B cell (primary cell): ENCODE measurements around the gene VPS26C. TPM values are rescaled to one million over a fixed set of nuclear protein-coding genes. Genes with fewer than 3 reads are reported as not detected.
A peak's percentile ranks its signal among the peaks of the same experiment; 100 is the strongest.

Experiments used
- ATAC-seq: fragments of 200-7000 bp; cut with Tn5 transposase; one replicate; pipeline ENCODE4 v1.10.0; 2021; ENCODE audit warnings: low read depth, mild to moderate bottlenecking, moderate number of reproducible peaks, moderate library complexity
- CTCF ChIA-PET: fragments of 350-600 bp; sonication (Branson Sonifier 250); formaldehyde crosslinking; loops from one replicate; lab custom pipeline; 2021; ENCODE audit warnings: antibody characterized with exemption, inconsistent platforms; lab: Charles Lee
- POLR2A ChIA-PET: fragments of 350-600 bp; sonication (Branson Sonifier 250); formaldehyde crosslinking; loops from one replicate; lab custom pipeline; 2021; ENCODE audit warnings: antibody characterized with exemption; lab: Charles Lee
- DNase-seq: peaks from one replicate; pipeline ENCODE4 v3.0.0; 2013
- H2AFZ ChIP-seq: 2 replicates; pipeline ENCODE4 v1.6.1; 2012; ENCODE audit warnings: mild to moderate bottlenecking, low read depth, low read length; ENCODE audit not compliant: insufficient read depth, poor library complexity, severe bottlenecking
- H3K27ac ChIP-seq, 2 donors: 1 replicate in 1 of 2; 2 replicates in 1 of 2; pipeline ENCODE4 v1.5.1; 2012 to 2013; ENCODE audit warnings: low read length in 2 of 2, mild to moderate bottlenecking in 2 of 2, moderate library complexity in 1 of 2
- H3K27me3 ChIP-seq, 4 experiments: fragments of 200-600 bp in 1 of 4; sonication (generic) in 1 of 4; replicated peaks in 1 of 4; 1 replicate in 2 of 4; 2 replicates in 2 of 4; pipeline versions ENCODE4 v1.6.1 to v1.7.0; 2013 to 2016; ENCODE audit warnings: low read length in 3 of 4, mild to moderate bottlenecking in 2 of 4, mixed read lengths in 1 of 4, moderate library complexity in 1 of 4; ENCODE audit not compliant: insufficient read depth in 4 of 4, control insufficient read depth in 3 of 4; ENCODE audit errors: control extremely low read depth in 1 of 4
- H3K36me3 ChIP-seq, 2 experiments: replicated peaks in 1 of 2; 1 replicate in 1 of 2; 2 replicates in 1 of 2; pipeline versions ENCODE4 v1.6.1 to v1.7.1; 2013; ENCODE audit warnings: low read length in 1 of 2; ENCODE audit not compliant: insufficient read depth in 2 of 2, control insufficient read depth in 1 of 2; ENCODE audit errors: control extremely low read depth in 1 of 2, extremely low read depth in 1 of 2
- H3K4me1 ChIP-seq, 2 donors: fragments of 200-600 bp in 1 of 2; sonication (generic) in 1 of 2; 1 replicate in 1 of 2; 2 replicates in 1 of 2; pipeline versions ENCODE4 v1.5.1 to v1.6.1; 2013 to 2017; ENCODE audit warnings: low read length in 2 of 2; ENCODE audit not compliant: control insufficient read depth in 2 of 2, insufficient read depth in 2 of 2
- H3K4me2 ChIP-seq: replicated peaks from 2 replicates; pipeline ENCODE3; 2012; ENCODE audit warnings: mild to moderate bottlenecking, low read depth, low read length; ENCODE audit not compliant: poor library complexity, severe bottlenecking
- H3K4me3 ChIP-seq, 5 experiments: fragments of 200-600 bp in 1 of 5; sonication (generic) in 1 of 5; 1 replicate in 3 of 5; 2 replicates in 2 of 5; pipeline versions ENCODE4 v1.5.1 to v1.7.0; 2011 to 2016; ENCODE audit warnings: low read length in 4 of 5, mild to moderate bottlenecking in 4 of 5, low read depth in 2 of 5, control low read depth in 1 of 5, moderate library complexity in 1 of 5; ENCODE audit not compliant: insufficient read depth in 1 of 5; ENCODE audit errors: control extremely low read depth in 1 of 5, extremely low read depth in 1 of 5
- H3K79me2 ChIP-seq: fragments of 200-600 bp; sonication (generic); one replicate; pipeline ENCODE4 v1.6.0; 2016; ENCODE audit warnings: low read length; ENCODE audit not compliant: control insufficient read depth, insufficient read depth
- H3K9ac ChIP-seq: fragments of 200-600 bp; sonication (generic); 2 replicates; pipeline ENCODE4 v1.6.1; 2017; ENCODE audit warnings: mild to moderate bottlenecking, low read length, moderate library complexity
- H3K9me3 ChIP-seq, 3 donors: one replicate each; pipeline versions ENCODE4 v1.6.1 to v1.7.1; 2013; ENCODE audit warnings: low read length in 2 of 3; ENCODE audit not compliant: control insufficient read depth in 2 of 3, insufficient read depth in 1 of 3; ENCODE audit errors: control extremely low read depth in 1 of 3
- H4K20me1 ChIP-seq: 2 replicates; pipeline ENCODE4 v1.6.0; 2012; ENCODE audit warnings: mild to moderate bottlenecking, low read length; ENCODE audit not compliant: insufficient read depth, control insufficient read depth, poor library complexity, severe bottlenecking
- H3K27ac Mint-ChIP-seq: one replicate; pipeline ENCODE4 v1.8.0; 2021; ENCODE audit warnings: mixed read lengths
- H3K27me3 Mint-ChIP-seq: one replicate; pipeline ENCODE4 v1.8.0; 2021; ENCODE audit warnings: mixed read lengths
- H3K4me1 Mint-ChIP-seq: one replicate; pipeline ENCODE4 v1.8.0; 2021; ENCODE audit warnings: mixed read lengths
- H3K4me3 Mint-ChIP-seq: one replicate; pipeline ENCODE4 v1.8.0; 2021; ENCODE audit warnings: mixed read lengths
- H3K9me3 Mint-ChIP-seq: one replicate; pipeline ENCODE4 v1.8.0; 2022; ENCODE audit warnings: mixed read lengths; ENCODE audit not compliant: insufficient read depth
- EZH2 ChIP-seq: IDR thresholded peaks from 2 replicates; pipeline ENCODE4 v1.6.1; 2012; ENCODE audit warnings: borderline replicate concordance, low read depth, mild to moderate bottlenecking, moderate library complexity, low read length; ENCODE audit not compliant: insufficient read depth, poor library complexity, severe bottlenecking
- WGBS: methylation state at CpG from one replicate; pipeline ENCODE4 v1.1.5; 2013; ENCODE audit warnings: missing lambda C conversion rate; ENCODE audit not compliant: insufficient coverage; 5-methylcytosine and 5-hydroxymethylcytosine counted together
- intact Hi-C: fragments of 100-400 bp; cut with micrococcal nuclease; formaldehyde crosslinking; loops from one replicate; pipeline ENCODE4 v1.10.0; 2022
- polyA plus RNA-seq: library from polyadenylated mRNA; depleted of rRNA; stranded (reverse); fragments of >200 nt; gene quantifications from 2 replicates; pipeline ENCODE4 v1.2.3, GENCODE V29; 2012
- total RNA-seq, 2 donors: library from RNA; stranded (reverse); fragments of 120-200 nt in 1 of 2; gene quantifications; 1 replicate in 1 of 2; 2 replicates in 1 of 2; pipeline versions ENCODE4 v1.2.3 to v1.2.4, GENCODE V29; 2013 to 2022
- TF ChIP-seq, protein P1 (sequence below): fragments of 200-600 bp; IDR thresholded peaks from one replicate; pipeline ENCODE4 v1.8.0; 2022; ENCODE audit warnings: antibody characterized with exemption, mild to moderate bottlenecking

VPS26C gene
- total and polyA plus RNA-seq, 2 donors (not counting 1 experiment from before 2014, with no cell fraction given) = 34.3 to 58.6 TPM

DNA sequence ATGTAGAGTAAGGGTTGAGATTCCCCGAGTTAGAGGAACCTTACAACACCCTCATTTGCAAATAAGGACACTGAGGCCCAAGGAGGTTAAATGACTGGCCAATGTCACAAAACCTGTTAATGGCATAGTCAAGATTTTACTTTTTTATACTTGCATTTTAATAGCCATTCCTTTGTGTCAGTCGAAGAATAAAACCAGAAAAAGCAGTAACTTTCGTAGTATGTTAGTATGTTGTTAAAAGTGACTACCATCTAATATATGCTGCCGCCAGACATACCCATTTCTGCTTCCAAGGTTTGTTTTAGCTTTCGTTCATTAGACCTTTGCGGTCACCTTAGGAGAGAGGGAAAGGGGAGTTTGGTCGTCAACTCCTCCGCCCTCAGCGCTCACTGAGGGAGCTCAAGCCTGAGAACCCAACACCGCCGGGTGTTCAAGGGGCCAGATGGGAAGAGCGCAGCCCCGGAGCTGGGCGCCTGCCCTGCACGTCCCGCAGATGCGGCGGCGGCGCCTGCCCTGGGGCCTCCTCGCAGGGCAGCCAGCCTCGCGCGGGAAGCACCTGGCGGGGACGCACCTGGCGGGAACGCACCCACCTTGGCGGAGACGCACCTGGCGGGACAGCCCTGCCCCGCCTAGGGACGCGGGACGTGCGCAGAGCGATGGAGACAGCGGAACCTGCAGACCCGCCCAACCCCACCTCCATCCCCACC lies 466 bp downstream of the VPS26C start:
- H3K9me3 Mint-ChIP-seq = no peaks in the 10 kb centered on the region
- peaks cover 0 to 6% of the 10 kb centered on the region in 2 experiments for H3K36me3 ChIP-seq
- ATAC-seq (peak; percentile 10), DNase-seq (no peak)
- peak overlapping the region; percentile 65 for H2AFZ ChIP-seq
- H3K79me2 ChIP-seq = peaks cover 53% of the 10 kb centered on the region
- H3K27me3 ChIP-seq = no peaks in the 10 kb centered on the region
- peak overlapping the region; percentile 91 for H3K4me2 ChIP-seq
- peaks cover 35% of the 10 kb centered on the region for H3K4me1 Mint-ChIP-seq
- intact Hi-C loops = loop anchor here (1.0 to 10.0 kb wide), 8 partner anchors 8 to 1202 kb away; partner anchors contain the start of genes DYRK1A, HLCS, PIGP and SETD4
- CTCF ChIA-PET = interaction anchor here (1.3 to 2.2 kb wide), 5 partner anchors 46 to 298 kb away, joined by 4 to 9 read pairs (median 5); no protein-coding TSS in a partner anchor
- POLR2A ChIA-PET = interaction anchor here (0.6 to 1.8 kb wide), 11 partner anchors 9 to 297 kb away, joined by 3 to 25 read pairs (median 5); partner anchors contain the start of gene DYRK1A
- no peaks in the 10 kb centered on the region for H3K9me3 ChIP-seq
- TF ChIP-seq, protein P1, sequence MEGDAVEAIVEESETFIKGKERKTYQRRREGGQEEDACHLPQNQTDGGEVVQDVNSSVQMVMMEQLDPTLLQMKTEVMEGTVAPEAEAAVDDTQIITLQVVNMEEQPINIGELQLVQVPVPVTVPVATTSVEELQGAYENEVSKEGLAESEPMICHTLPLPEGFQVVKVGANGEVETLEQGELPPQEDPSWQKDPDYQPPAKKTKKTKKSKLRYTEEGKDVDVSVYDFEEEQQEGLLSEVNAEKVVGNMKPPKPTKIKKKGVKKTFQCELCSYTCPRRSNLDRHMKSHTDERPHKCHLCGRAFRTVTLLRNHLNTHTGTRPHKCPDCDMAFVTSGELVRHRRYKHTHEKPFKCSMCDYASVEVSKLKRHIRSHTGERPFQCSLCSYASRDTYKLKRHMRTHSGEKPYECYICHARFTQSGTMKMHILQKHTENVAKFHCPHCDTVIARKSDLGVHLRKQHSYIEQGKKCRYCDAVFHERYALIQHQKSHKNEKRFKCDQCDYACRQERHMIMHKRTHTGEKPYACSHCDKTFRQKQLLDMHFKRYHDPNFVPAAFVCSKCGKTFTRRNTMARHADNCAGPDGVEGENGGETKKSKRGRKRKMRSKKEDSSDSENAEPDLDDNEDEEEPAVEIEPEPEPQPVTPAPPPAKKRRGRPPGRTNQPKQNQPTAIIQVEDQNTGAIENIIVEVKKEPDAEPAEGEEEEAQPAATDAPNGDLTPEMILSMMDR = no peak
- no peak for TF ChIP-seq EZH2
- peaks cover 18% of the 10 kb centered on the region for H4K20me1 ChIP-seq
- H3K4me1 ChIP-seq = peaks cover 14% of the 10 kb centered on the region in 2 donors
- peak overlapping the region; percentile 99 for H3K9ac ChIP-seq
- peak overlapping the region; percentile 66 to 99 (median 99) for H3K4me3 ChIP-seq
- H3K27ac ChIP-seq = peak overlapping the region; percentile 99
- H3K27me3 Mint-ChIP-seq = no peaks in the 10 kb centered on the region
- under 1% methylated on average over 32 of the region's 39 CpGs for WGBS
- peak overlapping the region; percentile 99 for H3K27ac Mint-ChIP-seq
- H3K4me3 Mint-ChIP-seq = peak overlapping the region; percentile 96

DNA sequence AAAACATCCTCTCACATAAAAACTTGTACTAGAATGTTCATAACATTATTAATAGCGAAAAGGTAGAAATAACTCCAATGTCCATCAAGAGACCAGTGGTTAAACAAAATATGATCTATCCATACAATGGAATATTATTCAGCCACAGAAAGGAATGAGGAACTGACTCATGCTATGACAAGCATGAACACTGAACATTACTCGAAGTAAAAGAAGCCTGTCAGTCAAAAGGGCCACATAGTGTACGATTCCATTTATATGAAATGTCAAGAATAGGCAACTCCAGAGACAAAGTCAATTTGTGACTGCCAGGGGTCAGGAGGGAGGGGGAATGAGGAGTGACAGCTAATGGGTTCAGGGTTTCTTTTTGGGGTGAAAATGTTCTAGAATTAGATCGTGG lies 2.3 kb downstream of the VPS26C start:
- Histone ChIP-seq H3K4me3 (no peak overlapping the region), H3K4me2 (no peak overlapping the region), H3K36me3 (peaks cover 0 to 6% of the 10 kb centered on the region in 2 experiments), H3K27ac (no peak overlapping the region), H2AFZ (no peak overlapping the region), H4K20me1 (peaks cover 20% of the 10 kb centered on the region), H3K27me3 (no peaks in the 10 kb centered on the region), H3K79me2 (peaks cover 72% of the 10 kb centered on the region), H3K9me3 (no peaks in the 10 kb centered on the region), H3K9ac (no peak overlapping the region), H3K4me1 (peaks cover 14% of the 10 kb centered on the region in 2 donors)
- no peaks in the 10 kb centered on the region for H3K9me3 Mint-ChIP-seq
- ATAC-seq (no peak), DNase-seq (no peak)
- intact Hi-C loops = loop anchor here (10.0 kb wide), 1 partner anchor 1200 kb away; the partner anchor contains the start of gene SETD4
- H3K4me1 Mint-ChIP-seq = peaks cover 35% of the 10 kb centered on the region
- CTCF ChIA-PET = no interaction called here
- TF ChIP-seq, protein P1 = no peak
- no peak for TF ChIP-seq EZH2
- WGBS = 91% methylated on average over 2 of the region's 4 CpGs
- POLR2A ChIA-PET = no interaction called here
- H3K4me3 Mint-ChIP-seq = peak overlapping the region; percentile 34
- no peaks in the 10 kb centered on the region for H3K27me3 Mint-ChIP-seq
- peak overlapping the region; percentile 15 for H3K27ac Mint-ChIP-seq
